DND-41 (cell line): ENCODE data around the gene TBC1D1.
A peak's percentile ranks its signal among the peaks of the same experiment; 100 is the strongest.

Experiments used
- ATAC-seq: fragments of 200-7000 bp; cut with Tn5 transposase; 3 replicates; pipeline ENCODE4 v1.9.1; 2021; ENCODE audit warnings: low read depth; ENCODE audit not compliant: insufficient read depth
- DNase-seq: peaks from one replicate; pipeline ENCODE4 v3.0.0-alpha.2; 2020
- H2AFZ ChIP-seq: 2 replicates; pipeline ENCODE4 v1.6.0; 2012; ENCODE audit warnings: low read depth, low read length
- H3K27ac ChIP-seq: 2 replicates; pipeline ENCODE4 v1.5.1; 2012; ENCODE audit warnings: low read length, inconsistent platforms
- H3K27me3 ChIP-seq: fragments of 200-600 bp; sonication (generic); 2 replicates; pipeline ENCODE4 v1.6.0; 2012; ENCODE audit warnings: low read length, mild to moderate bottlenecking, inconsistent platforms; ENCODE audit not compliant: insufficient read depth, poor library complexity
- H3K36me3 ChIP-seq: 2 replicates; pipeline ENCODE4 v1.5.1; 2012; ENCODE audit warnings: low read length, inconsistent platforms; ENCODE audit not compliant: insufficient read depth
- H3K4me1 ChIP-seq: 2 replicates; pipeline ENCODE4 v1.5.1; 2012; ENCODE audit warnings: mild to moderate bottlenecking, low read length; ENCODE audit not compliant: insufficient read depth
- H3K4me2 ChIP-seq: 2 replicates; pipeline ENCODE4 v1.6.0; 2012; ENCODE audit warnings: mild to moderate bottlenecking, moderate library complexity, low read length, inconsistent platforms; ENCODE audit not compliant: insufficient read depth
- H3K4me3 ChIP-seq, 2 experiments: fragments of 200-600 bp in 1 of 2; shearing (Covaris generic) in 1 of 2; 2 replicates each; pipeline ENCODE4 v1.5.1; 2012 to 2016; ENCODE audit warnings: inconsistent platforms in 2 of 2, low read length in 2 of 2, mild to moderate bottlenecking in 2 of 2, low read depth in 1 of 2, moderate library complexity in 1 of 2
- H3K79me2 ChIP-seq: 2 replicates; pipeline ENCODE4 v1.6.0; 2012; ENCODE audit warnings: low read length, inconsistent platforms; ENCODE audit not compliant: insufficient read depth
- H3K9ac ChIP-seq: 2 replicates; pipeline ENCODE4 v1.6.0; 2012; ENCODE audit warnings: low read depth, mild to moderate bottlenecking, inconsistent platforms, low read length, moderate library complexity
- H3K9me3 ChIP-seq: 2 replicates; pipeline ENCODE4 v1.5.1; 2012; ENCODE audit warnings: low read length, moderate library complexity, mild to moderate bottlenecking, inconsistent platforms; ENCODE audit not compliant: insufficient read depth, severe bottlenecking
- H4K20me1 ChIP-seq: 2 replicates; pipeline ENCODE4 v1.6.0; 2012; ENCODE audit warnings: low read length; ENCODE audit not compliant: insufficient read depth
- CTCF ChIP-seq: IDR thresholded peaks from 2 replicates; pipeline ENCODE4 v1.5.1; 2012; ENCODE audit warnings: borderline replicate concordance, low read length, moderate library complexity, mild to moderate bottlenecking; ENCODE audit not compliant: poor library complexity, severe bottlenecking; ENCODE audit errors: extremely low read depth
- EZH2 ChIP-seq: IDR thresholded peaks from 3 replicates; pipeline ENCODE4 v1.6.1; 2012; ENCODE audit warnings: borderline replicate concordance, low read depth, mild to moderate bottlenecking, moderate library complexity, low read length, inconsistent platforms; ENCODE audit not compliant: severe bottlenecking

Gene TBC1D1

GRCh38 chr4:38060829-38061431 is 170.0 kb downstream of the TBC1D1 start:
- Histone ChIP-seq H3K27me3 (no peaks in the 10 kb centered on the region), H3K4me2 (no peak overlapping the region), H3K9me3 (no peaks in the 10 kb centered on the region), H3K79me2 (no peaks in the 10 kb centered on the region), H3K4me3 (no peak overlapping the region), H3K36me3 (peaks cover 46% of the 10 kb centered on the region), H3K9ac (no peak overlapping the region), H3K4me1 (no peaks in the 10 kb centered on the region), H4K20me1 (no peaks in the 10 kb centered on the region), H3K27ac (no peak overlapping the region), H2AFZ (no peak overlapping the region)
- TF ChIP-seq EZH2 = no peak
- no peak for TF ChIP-seq CTCF
- ATAC-seq (no peak), DNase-seq (no peak)

- no peaks in the 10 kb centered on the region for H4K20me1 ChIP-seq
Measured at GRCh38 chr4:38062088-38062775, 171.3 kb downstream of the TBC1D1 start.

GRCh38 chr4:38062776-38063097 is 171.9 kb downstream of the TBC1D1 start:
- Histone ChIP-seq H3K36me3 (peaks cover 41% of the 10 kb centered on the region), H3K27me3 (no peaks in the 10 kb centered on the region), H3K9ac (no peak overlapping the region), H2AFZ (no peak overlapping the region), H3K27ac (no peak overlapping the region), H3K4me3 (no peak overlapping the region), H3K9me3 (no peaks in the 10 kb centered on the region), H3K4me2 (no peak overlapping the region), H4K20me1 (no peaks in the 10 kb centered on the region), H3K79me2 (no peaks in the 10 kb centered on the region), H3K4me1 (no peaks in the 10 kb centered on the region)
- no peak for TF ChIP-seq CTCF
- TF ChIP-seq EZH2 = no peak
- DNase-seq (no peak), ATAC-seq (no peak)

More at GRCh38 chr4:38062088-38062775, 171.3 kb downstream of the TBC1D1 start:
- Histone ChIP-seq H3K27me3 (no peaks in the 10 kb centered on the region), H2AFZ (no peak overlapping the region), H3K4me1 (no peaks in the 10 kb centered on the region), H3K79me2 (no peaks in the 10 kb centered on the region), H3K4me2 (no peak overlapping the region), H3K27ac (0 out of 2 replicates have a peak overlapping the region, but pooled peaks have one; percentile 25), H3K9ac (no peak overlapping the region), H3K36me3 (peaks cover 38% of the 10 kb centered on the region), H3K9me3 (no peaks in the 10 kb centered on the region), H3K4me3 (no peak overlapping the region)
- peak; percentile 83 for ATAC-seq
- DNase-seq = peak; percentile 61
- no peak for TF ChIP-seq EZH2
- peak; percentile 84 for TF ChIP-seq CTCF
